Chondrocyte (in vitro differentiated cells): Measurements from ENCODE around the gene LCN2. TPM values are rescaled to one million over a fixed set of nuclear protein-coding genes. Genes with fewer than 3 reads are reported as not detected.

Experiments
- DNase-seq: peaks from one replicate; pipeline ENCODE4 v3.0.0; 2021; ENCODE audit warnings: mixed read lengths, low spot score
- H3K27ac Mint-ChIP-seq: one replicate; pipeline ENCODE4 v1.8.0; 2021; ENCODE audit warnings: mild to moderate bottlenecking, moderate library complexity, mixed read lengths; ENCODE audit not compliant: unreplicated experiment
- H3K27me3 Mint-ChIP-seq: 2 replicates; pipeline ENCODE4 v1.8.0; 2021; ENCODE audit warnings: low read depth, mixed read lengths
- H3K36me3 Mint-ChIP-seq: 2 replicates; pipeline ENCODE4 v1.8.0; 2021; ENCODE audit warnings: low read depth, mixed read lengths
- H3K4me1 Mint-ChIP-seq: 2 replicates; pipeline ENCODE4 v1.8.0; 2021; ENCODE audit warnings: low read depth, mild to moderate bottlenecking, mixed read lengths
- H3K4me3 Mint-ChIP-seq: one replicate; pipeline ENCODE4 v1.8.0; 2021; ENCODE audit warnings: mild to moderate bottlenecking, moderate library complexity, mixed read lengths; ENCODE audit not compliant: unreplicated experiment
- H3K9me3 Mint-ChIP-seq: 2 replicates; pipeline ENCODE4 v1.8.0; 2021; ENCODE audit warnings: low read depth, mixed read lengths
- total RNA-seq: library from RNA; stranded (reverse); gene quantifications from 3 replicates; pipeline ENCODE4 v1.2.1, GENCODE V29; 2021
- TF ChIP-seq, protein P1 (sequence below): fragments of 200-600 bp; sonication (generic); IDR thresholded peaks from 2 replicates; pipeline ENCODE4 v1.5.0; 2021; ENCODE audit warnings: antibody characterized with exemption, mild to moderate bottlenecking, moderate library complexity

Gene LCN2
- total RNA-seq, 1 donor from 2014 or later: not detected

DNA sequence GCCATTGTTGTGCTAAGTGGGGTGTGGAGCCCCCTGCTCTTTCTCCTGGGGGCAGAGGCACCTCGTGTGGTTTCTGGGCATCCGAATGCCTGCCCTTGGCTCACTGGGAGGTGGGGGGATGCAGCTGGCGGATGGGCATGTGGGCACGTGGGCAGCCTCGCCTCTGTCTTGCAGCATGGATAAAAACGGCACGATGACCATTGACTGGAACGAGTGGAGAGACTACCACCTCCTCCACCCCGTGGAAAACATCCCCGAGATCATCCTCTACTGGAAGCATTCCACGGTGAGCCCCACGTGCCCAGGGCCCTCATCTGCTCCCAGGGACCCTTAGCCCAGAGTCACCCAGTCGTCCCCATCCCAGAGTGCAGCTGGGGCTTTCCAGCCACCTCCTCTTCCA lies 47.1 kb upstream of the LCN2 start:
- no peak overlapping the region for H3K27ac Mint-ChIP-seq
- no peaks in the 10 kb centered on the region for H3K9me3 Mint-ChIP-seq
- H3K36me3 Mint-ChIP-seq: peaks cover 34% of the 10 kb centered on the region
- peaks cover 47% of the 10 kb centered on the region for H3K4me1 Mint-ChIP-seq
- TF ChIP-seq, protein P1, sequence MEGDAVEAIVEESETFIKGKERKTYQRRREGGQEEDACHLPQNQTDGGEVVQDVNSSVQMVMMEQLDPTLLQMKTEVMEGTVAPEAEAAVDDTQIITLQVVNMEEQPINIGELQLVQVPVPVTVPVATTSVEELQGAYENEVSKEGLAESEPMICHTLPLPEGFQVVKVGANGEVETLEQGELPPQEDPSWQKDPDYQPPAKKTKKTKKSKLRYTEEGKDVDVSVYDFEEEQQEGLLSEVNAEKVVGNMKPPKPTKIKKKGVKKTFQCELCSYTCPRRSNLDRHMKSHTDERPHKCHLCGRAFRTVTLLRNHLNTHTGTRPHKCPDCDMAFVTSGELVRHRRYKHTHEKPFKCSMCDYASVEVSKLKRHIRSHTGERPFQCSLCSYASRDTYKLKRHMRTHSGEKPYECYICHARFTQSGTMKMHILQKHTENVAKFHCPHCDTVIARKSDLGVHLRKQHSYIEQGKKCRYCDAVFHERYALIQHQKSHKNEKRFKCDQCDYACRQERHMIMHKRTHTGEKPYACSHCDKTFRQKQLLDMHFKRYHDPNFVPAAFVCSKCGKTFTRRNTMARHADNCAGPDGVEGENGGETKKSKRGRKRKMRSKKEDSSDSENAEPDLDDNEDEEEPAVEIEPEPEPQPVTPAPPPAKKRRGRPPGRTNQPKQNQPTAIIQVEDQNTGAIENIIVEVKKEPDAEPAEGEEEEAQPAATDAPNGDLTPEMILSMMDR: no peak
- H3K27me3 Mint-ChIP-seq: no peaks in the 10 kb centered on the region
- no peak overlapping the region for H3K4me3 Mint-ChIP-seq
- DNase-seq: no peak

DNA sequence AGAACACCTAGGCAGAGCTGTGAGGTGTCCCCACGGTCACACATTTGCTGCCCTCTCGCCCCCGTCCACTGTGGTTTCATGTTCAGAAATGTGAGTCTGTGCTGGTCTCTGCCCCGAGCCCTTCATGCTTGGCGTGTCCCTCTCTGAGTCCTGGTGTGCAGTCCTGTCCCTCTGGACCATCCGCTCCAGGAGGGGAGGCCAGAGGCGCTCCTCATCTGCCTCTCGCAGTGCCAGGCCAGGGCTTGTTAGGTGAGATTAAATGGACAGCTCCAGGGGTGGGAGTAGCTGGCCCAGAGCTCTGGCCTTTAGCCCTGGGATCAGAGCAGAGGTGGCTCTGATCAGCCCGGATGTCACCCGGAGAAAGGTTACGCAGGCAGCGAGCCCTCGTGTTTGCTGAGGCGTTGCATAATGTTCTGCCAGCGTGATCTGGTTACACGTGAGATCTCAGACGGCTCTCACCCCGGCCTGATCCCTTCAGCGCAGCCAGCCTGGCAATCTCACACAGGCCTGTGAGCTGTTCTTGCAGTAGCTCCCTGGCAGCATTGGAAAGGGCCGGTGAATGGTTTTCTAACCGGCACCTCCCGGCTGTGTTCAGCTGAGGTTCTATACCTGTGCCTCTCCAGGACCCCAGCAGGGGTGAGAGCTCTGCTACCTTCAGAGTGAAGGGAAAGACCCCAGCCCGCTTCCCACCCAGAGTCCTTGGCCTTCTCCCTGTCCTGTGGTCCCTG lies 46.2 kb upstream of the LCN2 start:
- Mint-ChIP-seq H3K4me1 (peaks cover 40% of the 10 kb centered on the region), H3K4me3 (peak overlapping the region; percentile 19), H3K9me3 (no peaks in the 10 kb centered on the region), H3K27ac (peak overlapping the region; percentile 51), H3K27me3 (no peaks in the 10 kb centered on the region), H3K36me3 (peaks cover 39% of the 10 kb centered on the region)
- DNase-seq: no peak
- TF ChIP-seq, protein P1: no peak

DNA sequence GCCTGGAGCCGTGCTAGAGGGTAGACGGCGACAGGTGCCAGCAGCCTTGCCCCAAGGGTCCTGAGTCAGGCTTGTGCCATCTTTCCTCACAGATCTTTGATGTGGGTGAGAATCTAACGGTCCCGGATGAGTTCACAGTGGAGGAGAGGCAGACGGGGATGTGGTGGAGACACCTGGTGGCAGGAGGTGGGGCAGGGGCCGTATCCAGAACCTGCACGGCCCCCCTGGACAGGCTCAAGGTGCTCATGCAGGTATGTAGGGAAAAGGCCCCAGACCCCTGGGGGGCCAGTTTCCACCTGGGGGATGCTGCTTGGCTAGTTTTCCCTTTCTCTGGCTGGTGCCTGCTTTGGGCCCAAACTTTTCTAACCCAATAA lies 45.7 kb upstream of the LCN2 start:
- Mint-ChIP-seq H3K4me1 (peaks cover 37% of the 10 kb centered on the region), H3K27me3 (no peaks in the 10 kb centered on the region), H3K36me3 (peaks cover 41% of the 10 kb centered on the region), H3K9me3 (no peaks in the 10 kb centered on the region), H3K4me3 (no peak overlapping the region), H3K27ac (peak overlapping the region; percentile 51)
- no peak for DNase-seq
- TF ChIP-seq, protein P1: peak; percentile 52

DNA sequence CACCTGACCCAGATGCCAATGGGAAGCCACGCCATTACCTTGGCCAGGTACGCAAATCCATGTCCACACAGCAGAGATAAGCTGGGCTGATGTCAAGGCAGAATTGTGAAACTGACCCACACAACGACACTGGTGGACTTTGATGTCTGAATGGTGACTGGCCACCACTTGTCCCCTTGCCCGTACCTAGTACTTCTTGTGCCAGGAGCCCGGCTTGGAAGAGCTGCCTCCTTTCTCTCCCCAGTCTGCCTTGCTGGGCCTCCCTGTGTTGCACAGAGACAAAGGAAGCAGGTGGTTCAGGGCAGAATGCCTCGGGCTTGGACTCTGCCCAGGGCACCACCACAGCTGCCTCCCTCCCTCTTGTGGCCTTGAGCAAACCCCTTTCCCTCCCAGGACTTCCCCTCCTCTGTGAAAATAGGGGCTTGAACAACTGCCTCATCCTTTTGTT lies 45.1 kb upstream of the LCN2 start:
- TF ChIP-seq, protein P1: no peak
- Mint-ChIP-seq H3K36me3 (peaks cover 41% of the 10 kb centered on the region), H3K4me1 (peaks cover 31% of the 10 kb centered on the region), H3K9me3 (no peaks in the 10 kb centered on the region), H3K4me3 (no peak overlapping the region), H3K27me3 (no peaks in the 10 kb centered on the region), H3K27ac (peak overlapping the region; percentile 65)
- no peak for DNase-seq

DNA sequence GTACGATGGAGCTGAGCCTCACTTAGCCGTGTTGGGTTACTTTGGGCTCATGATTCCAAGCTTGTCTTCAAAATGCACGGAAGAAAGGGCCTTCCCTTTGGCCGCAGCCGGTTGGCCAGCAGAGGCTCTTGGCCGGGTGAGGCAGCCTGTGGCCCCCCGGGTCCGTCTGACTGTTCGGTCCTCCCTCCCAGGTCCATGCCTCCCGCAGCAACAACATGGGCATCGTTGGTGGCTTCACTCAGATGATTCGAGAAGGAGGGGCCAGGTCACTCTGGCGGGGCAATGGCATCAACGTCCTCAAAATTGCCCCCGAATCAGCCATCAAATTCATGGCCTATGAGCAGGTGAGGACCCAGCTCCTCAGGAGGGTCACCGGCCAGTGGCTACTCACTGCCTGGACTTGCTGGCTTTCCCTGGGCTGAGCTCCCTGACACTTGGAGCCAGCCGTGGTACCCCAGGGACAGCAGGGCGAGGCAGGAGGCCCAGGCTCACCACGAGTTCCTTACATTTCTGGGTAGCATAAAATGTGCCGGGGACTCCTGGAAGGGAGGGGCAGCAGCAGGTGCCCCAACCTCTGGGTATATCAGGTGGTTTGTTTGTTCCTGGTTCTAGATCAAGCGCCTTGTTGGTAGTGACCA lies 43.6 kb upstream of the LCN2 start:
- Mint-ChIP-seq H3K9me3 (no peaks in the 10 kb centered on the region), H3K27ac (no peak overlapping the region), H3K27me3 (no peaks in the 10 kb centered on the region), H3K4me1 (peaks cover 16% of the 10 kb centered on the region), H3K36me3 (peaks cover 43% of the 10 kb centered on the region), H3K4me3 (no peak overlapping the region)
- TF ChIP-seq, protein P1: no peak
- DNase-seq: no peak
